Activated CD8-positive, alpha-beta memory T cell treated with anti-CD3 and anti-CD28 coated beads, Interleukin-2, amount 50 U/mL, for 4 hours (primary cell): Measurements from ENCODE around the gene HDAC10.

ENCODE experiments used
- DNase-seq: peaks from one replicate; pipeline ENCODE4 v3.0.0-alpha.2; 2020

Gene HDAC10

GRCh38 chr22:50269970-50270665, 19.1 kb upstream of the HDAC10 start, which contains the start of gene MAPK11:
TSS of gene MAPK11 (minus strand) at chr22:50270380. CDS start at chr22:50270292, 88 bp downstream.
- DNase-seq = peak; percentile 72

- no peak for DNase-seq
Observed at GRCh38 chr22:50269573-50269969, 18.5 kb upstream of the HDAC10 start.

GRCh38 chr22:50268655-50269113, 17.6 kb upstream of the HDAC10 start:
- no peak for DNase-seq

GRCh38 chr22:50267591-50268390, 16.7 kb upstream of the HDAC10 start:
- DNase-seq = peak; percentile 44

- DNase-seq = no peak
Observed at GRCh38 chr22:50266994-50267393, 15.9 kb upstream of the HDAC10 start.

- DNase-seq = no peak
Observed at GRCh38 chr22:50264946-50265669, 14.0 kb upstream of the HDAC10 start.

- DNase-seq = no peak
Observed at GRCh38 chr22:50264104-50264745, 13.2 kb upstream of the HDAC10 start.

GRCh38 chr22:50262973-50263617, 12.0 kb upstream of the HDAC10 start:
- DNase-seq = no peak

- DNase-seq = no peak
Observed at GRCh38 chr22:50262460-50262911, 11.4 kb upstream of the HDAC10 start.

- DNase-seq = no peak
Observed at GRCh38 chr22:50261615-50262459, 10.8 kb upstream of the HDAC10 start, which contains the start of gene MAPK12. TSS of gene MAPK12 (minus strand) at chr22:50261683. CDS start at chr22:50261509, 174 bp downstream.

- DNase-seq = no peak
Observed at GRCh38 chr22:50260801-50261614, 9.9 kb upstream of the HDAC10 start.

- DNase-seq = no peak
Observed at GRCh38 chr22:50260434-50260800, 9.4 kb upstream of the HDAC10 start.

GRCh38 chr22:50259302-50259701, 8.2 kb upstream of the HDAC10 start:
- no peak for DNase-seq

GRCh38 chr22:50258361-50259292, 7.6 kb upstream of the HDAC10 start:
- DNase-seq = no peak

- DNase-seq = no peak
Observed at GRCh38 chr22:50257451-50258360, 6.6 kb upstream of the HDAC10 start.

GRCh38 chr22:50257041-50257440, 6.0 kb upstream of the HDAC10 start:
- DNase-seq = no peak

- no peak for DNase-seq
Observed at GRCh38 chr22:50256258-50256862, 5.3 kb upstream of the HDAC10 start.

- no peak for DNase-seq
Observed at GRCh38 chr22:50255607-50256006, 4.5 kb upstream of the HDAC10 start.
